ENCODE results near the gene LMLN.
"Not testable (repeated sequence)": the region's sequence is repeated elsewhere in the genome, so short reads cannot be mapped to it uniquely, and the experiment has no call there.

The LMLN gene

DNA sequence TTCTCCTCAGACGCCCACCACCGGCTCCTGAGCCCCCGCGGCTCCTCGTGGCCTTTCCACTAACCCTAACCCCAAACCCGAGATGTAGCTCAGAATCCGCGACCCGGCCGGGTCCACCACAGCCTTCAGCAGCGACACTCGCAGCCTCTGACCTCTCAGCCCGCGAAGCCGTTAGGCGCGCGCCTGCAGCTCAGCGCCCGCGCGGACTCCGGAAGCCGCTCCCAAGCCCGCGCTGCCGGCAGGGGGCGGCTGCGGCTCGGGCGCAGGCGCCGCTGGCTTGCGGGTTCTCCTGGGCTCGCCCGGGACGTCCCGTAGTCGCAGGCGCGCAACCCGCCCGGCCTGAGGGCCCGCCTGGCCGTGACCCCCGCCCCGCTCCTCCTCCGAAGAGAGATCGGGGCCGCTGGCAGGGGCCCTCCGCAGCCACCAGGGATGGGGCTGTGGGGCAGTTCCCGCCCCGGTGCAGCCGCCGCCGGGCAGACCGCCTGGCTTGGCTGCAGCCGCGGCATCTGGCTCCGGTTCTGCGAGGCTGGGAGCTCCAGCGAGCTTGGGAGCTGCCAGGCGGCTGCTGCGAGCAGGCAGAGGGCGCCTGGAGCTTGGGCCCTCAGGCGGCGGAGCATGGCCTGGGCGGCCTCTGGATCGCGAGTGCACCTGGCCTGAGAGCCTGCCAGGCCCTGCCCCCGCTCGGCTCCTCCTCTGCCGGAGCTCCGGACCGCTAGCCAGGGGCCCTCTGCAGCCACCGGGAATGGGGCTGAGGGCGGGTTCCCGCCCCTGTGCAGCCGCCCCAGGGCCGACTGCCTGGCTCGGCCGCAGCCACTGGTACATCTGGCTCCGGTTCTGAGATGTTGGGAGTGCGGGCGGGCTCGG, 120.7 kb downstream of the LMLN start:
- FAIRE-seq = no peak

DNA sequence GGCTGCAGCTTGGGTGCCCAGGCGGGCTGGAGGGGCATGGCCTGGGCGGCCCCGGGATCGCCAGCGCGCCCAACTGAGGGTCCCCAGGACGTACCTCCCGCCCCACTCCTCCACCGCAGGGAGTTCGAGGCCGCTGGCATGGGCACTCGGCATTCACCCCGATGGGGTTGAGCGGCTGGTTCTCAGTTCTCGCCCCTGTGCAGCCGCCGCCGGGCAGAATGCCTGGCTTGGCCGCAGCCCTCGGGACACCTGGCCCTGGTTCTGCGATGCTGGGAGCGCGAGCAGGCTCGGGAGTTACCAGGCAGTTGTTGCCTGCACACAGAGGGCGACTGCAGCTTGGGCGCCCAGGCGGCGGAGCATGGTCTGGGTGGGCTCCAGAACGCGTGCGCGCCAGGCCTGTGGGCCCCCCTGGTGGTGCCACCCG, 121.4 kb downstream of the LMLN start:
- FAIRE-seq = no peak

- FAIRE-seq = not testable (repeated sequence)
Observed at GRCh38 chr3:198082226-198082625, 122.2 kb downstream of the LMLN start.

- no peak for FAIRE-seq
Observed at GRCh38 chr3:198088421-198088955, 128.5 kb downstream of the LMLN start.

- no peak for FAIRE-seq
Observed at GRCh38 chr3:198090795-198091332, 130.8 kb downstream of the LMLN start.

DNA sequence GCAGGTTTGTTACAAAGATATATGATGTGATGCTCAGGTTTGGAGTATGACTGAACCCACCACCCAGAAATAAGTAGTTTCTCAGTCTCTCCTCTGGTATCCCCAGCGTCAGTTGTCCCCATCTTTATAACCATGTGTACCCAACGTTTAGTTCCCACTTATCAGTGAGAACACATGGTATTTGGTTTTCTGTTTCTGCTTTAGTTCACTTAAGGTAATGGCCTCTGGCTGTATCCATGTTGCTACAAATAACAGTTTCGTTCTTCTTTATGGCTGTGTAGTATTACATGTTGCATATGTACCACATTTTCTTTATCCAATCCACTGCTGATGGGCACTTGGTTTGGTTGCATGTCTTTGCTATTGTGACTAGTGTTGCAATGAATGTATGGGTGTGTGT, 132.3 kb downstream of the LMLN start:
- FAIRE-seq = no peak

DNA sequence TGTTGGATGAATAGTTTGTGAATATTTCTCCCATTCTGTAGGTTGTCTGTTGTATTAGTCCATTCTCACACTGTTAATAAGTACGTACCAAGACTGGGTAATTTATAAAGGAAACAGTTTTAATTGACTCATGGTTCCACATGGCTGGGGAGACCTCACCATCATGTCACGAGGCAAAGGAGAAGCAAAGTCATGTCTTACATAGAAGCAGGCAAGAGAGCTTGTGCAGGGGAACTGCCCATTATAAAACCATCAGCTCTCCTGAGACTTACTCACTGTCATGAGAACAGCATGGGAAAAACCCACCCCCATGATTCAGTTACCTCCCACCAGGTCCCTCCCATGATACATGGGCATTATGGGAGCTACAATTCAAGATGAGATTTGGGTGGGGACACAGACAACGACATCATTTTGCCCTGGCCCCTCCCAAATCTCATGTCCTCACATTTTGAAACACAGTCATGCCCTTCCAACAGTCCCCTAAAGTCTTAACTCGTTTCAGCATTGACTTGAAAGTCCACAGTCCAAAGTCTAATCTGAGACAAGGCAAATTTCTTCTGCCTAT, 133.2 kb downstream of the LMLN start:
- no peak for FAIRE-seq

Measured in TTC549 (cell line).